HepG2 (cell line): ENCODE measurements around the gene EPC2. TPM values are rescaled to one million over a fixed set of nuclear protein-coding genes. Genes with fewer than 3 reads are reported as not detected.

Source experiments
- ARNT ChIP-seq: fragments of 450-650 bp; IDR thresholded peaks from 2 replicates; pipeline ENCODE4 v1.6.1; 2017
- ATM ChIP-seq: fragments of 450-650 bp; IDR thresholded peaks from 2 replicates; pipeline ENCODE4 v1.7.1; 2017; ENCODE audit warnings: mild to moderate bottlenecking, borderline replicate concordance
- CREBL2 ChIP-seq: sonication (generic); formaldehyde crosslinking; IDR thresholded peaks from 2 replicates; pipeline ENCODE4 v1.8.1; 2023; ENCODE audit warnings: missing genetic modification reagents, mild to moderate bottlenecking, borderline replicate concordance
- HES4 ChIP-seq: sonication (generic); formaldehyde crosslinking; IDR thresholded peaks from 2 replicates; pipeline ENCODE4 v1.9.0; 2021; ENCODE audit warnings: mild to moderate bottlenecking, missing genetic modification reagents, borderline replicate concordance
- HIVEP1 ChIP-seq: sonication (generic); formaldehyde crosslinking; IDR thresholded peaks from 2 replicates; pipeline ENCODE4 v1.4.0; 2020; ENCODE audit warnings: mild to moderate bottlenecking, missing genetic modification reagents
- IRF2 ChIP-seq: IDR thresholded peaks from 2 replicates; pipeline ENCODE4 v1.6.1; 2018; ENCODE audit warnings: missing genetic modification reagents, missing compliant biosample characterization
- KLF12 ChIP-seq: sonication (generic); formaldehyde crosslinking; IDR thresholded peaks from 2 replicates; pipeline ENCODE4 v1.4.0; 2020; ENCODE audit warnings: missing genetic modification reagents, borderline replicate concordance
- MATR3 ChIP-seq: sonication (generic); formaldehyde crosslinking; IDR thresholded peaks from 2 replicates; pipeline ENCODE4 v1.4.0; 2020; ENCODE audit warnings: missing genetic modification reagents
- MYPOP ChIP-seq: sonication (generic); formaldehyde crosslinking; IDR thresholded peaks from 2 replicates; pipeline ENCODE4 v1.8.1; 2023; ENCODE audit warnings: mild to moderate bottlenecking, moderate library complexity, missing genetic modification reagents
- NR0B2 ChIP-seq: sonication (generic); formaldehyde crosslinking; IDR thresholded peaks from 2 replicates; pipeline ENCODE4 v1.4.0; 2020; ENCODE audit warnings: mild to moderate bottlenecking, missing genetic modification reagents
- RFX5 ChIP-seq: IDR thresholded peaks from 2 replicates; pipeline ENCODE4 v1.6.1; 2011; ENCODE audit warnings: low read depth, low read length, improper control_type of control experiment
- RFXAP ChIP-seq: sonication (generic); formaldehyde crosslinking; IDR thresholded peaks from 2 replicates; pipeline ENCODE4 v1.4.0; 2020; ENCODE audit warnings: missing genetic modification reagents, borderline replicate concordance
- SMC3 ChIP-seq: IDR thresholded peaks from 2 replicates; pipeline ENCODE4 v1.6.1; 2011; ENCODE audit warnings: low read length, improper control_type of control experiment
- SOX6 ChIP-seq, 2 experiments: fragments of 450-650 bp in 1 of 2; sonication (generic) in 1 of 2; formaldehyde crosslinking in 1 of 2; IDR thresholded peaks; 2 replicates each; pipeline versions ENCODE4 v1.4.0 to v1.6.1; 2017 to 2020; ENCODE audit warnings: antibody characterized with exemption in 1 of 2, mild to moderate bottlenecking in 1 of 2, missing genetic modification reagents in 1 of 2
- TFDP2 ChIP-seq: sonication (generic); formaldehyde crosslinking; IDR thresholded peaks from 2 replicates; pipeline ENCODE4 v1.4.0; 2020; ENCODE audit warnings: missing genetic modification reagents
- ZHX2 ChIP-seq, 2 experiments: sonication (generic) in 1 of 2; formaldehyde crosslinking in 1 of 2; IDR thresholded peaks; 2 replicates each; pipeline versions ENCODE4 v1.6.1 to v1.9.0; 2014 to 2022; ENCODE audit warnings: antibody characterized with exemption in 1 of 2, borderline replicate concordance in 1 of 2, inconsistent platforms in 1 of 2, low read depth in 1 of 2, missing genetic modification reagents in 1 of 2
- ZKSCAN8 ChIP-seq: IDR thresholded peaks from 2 replicates; pipeline ENCODE4 v1.6.1; 2016; ENCODE audit warnings: borderline replicate concordance, missing genetic modification reagents, missing compliant biosample characterization
- ZNF33A ChIP-seq: sonication (generic); formaldehyde crosslinking; IDR thresholded peaks from 2 replicates; pipeline ENCODE4 v1.5.1; 2020; ENCODE audit warnings: missing genetic modification reagents, mild to moderate bottlenecking, moderate library complexity, borderline replicate concordance
- ZNF44 ChIP-seq: sonication (generic); formaldehyde crosslinking; IDR thresholded peaks from 2 replicates; pipeline ENCODE4 v1.5.1; 2020; ENCODE audit warnings: mild to moderate bottlenecking, missing genetic modification reagents
- ZNF572 ChIP-seq: sonication (generic); formaldehyde crosslinking; IDR thresholded peaks from 2 replicates; pipeline ENCODE4 v1.5.1; 2020; ENCODE audit warnings: mild to moderate bottlenecking, missing genetic modification reagents
- ZNF703 ChIP-seq: sonication (generic); formaldehyde crosslinking; IDR thresholded peaks from 2 replicates; pipeline ENCODE4 v1.5.1; 2020; ENCODE audit warnings: missing genetic modification reagents, mild to moderate bottlenecking, moderate library complexity, borderline replicate concordance
- polyA plus RNA-seq, 8 experiments: library from polyadenylated mRNA; depleted of rRNA in 3 of 8; stranded (reverse) in 7 of 8; unstranded in 1 of 8; fragments of >200 nt; fragmentation: Illumina TruSeq in 4 of 8; extraction: Trizol in 4 of 8; gene quantifications; 2 replicates each; pipeline versions ENCODE4 v1.2.1 to v1.2.3, GENCODE V29; 2011 to 2016; ENCODE audit warnings: low read depth in 4 of 8, missing spikeins in 1 of 8, mixed read lengths in 1 of 8; ENCODE audit not compliant: insufficient read depth in 1 of 8
- total RNA-seq, 5 experiments: library from RNA; depleted of rRNA; stranded (reverse); fragments of >200 nt; fragmentation: Illumina TruSeq; extraction: Trizol; gene quantifications; 2 replicates each; pipeline ENCODE4 v1.2.3, GENCODE V29; 2016; ENCODE audit warnings: low read depth in 1 of 5

EPC2 gene
- total and polyA plus RNA-seq, 2 of the 13 experiments (the other 11 are each of a cell fraction or from before 2014, with no cell fraction given), result 20.5 to 22.0 TPM

GRCh38 chr2:148645539-148646230 is 1.1 kb downstream of the EPC2 start (continued):
- TF ChIP-seq KLF12 (CRISPR knock-in tag) (no peak), HIVEP1 (CRISPR knock-in tag) (no peak), ZNF572 (CRISPR knock-in tag) (no peak), TFDP2 (CRISPR knock-in tag) (no peak; the same call in 1 of the 2 replicates), SMC3 (no peak), ATM (no peak), CREBL2 (CRISPR knock-in tag) (0 out of 2 replicates have a peak, but pooled peaks have one; percentile 12), ARNT (no peak), ZNF703 (no peak), HES4 (CRISPR knock-in tag) (no peak), SOX6 (IDR thresholded peaks at IDR 0.05) (no peak), SOX6 (CRISPR knock-in tag; IDR thresholded peaks at IDR 0.05) (no peak), MATR3 (CRISPR knock-in tag) (no peak), ZNF44 (CRISPR knock-in tag) (no peak), RFX5 (no peak), IRF2 (no peak), ZHX2 (IDR thresholded peaks at IDR 0.05; ENCODE audit: low read depth) (no peak), ZHX2 (CRISPR knock-in tag; IDR thresholded peaks at IDR 0.05; ENCODE audit: borderline replicate concordance) (no peak), MYPOP (CRISPR knock-in tag) (0 out of 2 replicates have a peak, but pooled peaks have one; percentile 57), NR0B2 (CRISPR knock-in tag) (0 out of 2 replicates have a peak, but pooled peaks have one; percentile 31), ZKSCAN8 (CRISPR knock-in tag) (no peak), ZNF33A (no peak), RFXAP (CRISPR knock-in tag) (peak; percentile 53; the same call in 1 of the 2 replicates)
